ENCODE results near the gene DCAF7. TPM values are rescaled to one million over a fixed set of nuclear protein-coding genes. Genes with fewer than 3 reads are reported as not detected.

DCAF7 gene
- total RNA-seq, 4 donors from 2014 or later = 24.9 to 45.2 (median 34.2) TPM

- H3K27me3 ChIP-seq = peaks cover 0 to 65% (median 16%) of the 10 kb centered on the region in 4 donors
- WGBS = 86% methylated on average over 4 of the region's 4 CpGs
- no peak overlapping the region for H3K4me3 ChIP-seq
- H3K36me3 ChIP-seq = no peaks in the 10 kb centered on the region
- no peak overlapping the region for H3K27ac ChIP-seq (replicated peaks in 1 of 4)
- no peaks in the 10 kb centered on the region for H3K9me3 ChIP-seq
- no peak for DNase-seq (ENCODE audit: extremely low spot score)
- intact Hi-C loops (cut with DNase I) = no loop called here
- H3K4me1 ChIP-seq = peaks cover 7 to 12% (median 11%) of the 10 kb centered on the region in 4 donors
- TF ChIP-seq POLR2A (IDR thresholded peaks at IDR 0.05; ENCODE audit: low read depth) (no peak), POLR2AphosphoS5 (IDR thresholded peaks at IDR 0.05) (no peak), EP300 (IDR thresholded peaks at IDR 0.05) (no peak)
- TF ChIP-seq, protein P1, sequence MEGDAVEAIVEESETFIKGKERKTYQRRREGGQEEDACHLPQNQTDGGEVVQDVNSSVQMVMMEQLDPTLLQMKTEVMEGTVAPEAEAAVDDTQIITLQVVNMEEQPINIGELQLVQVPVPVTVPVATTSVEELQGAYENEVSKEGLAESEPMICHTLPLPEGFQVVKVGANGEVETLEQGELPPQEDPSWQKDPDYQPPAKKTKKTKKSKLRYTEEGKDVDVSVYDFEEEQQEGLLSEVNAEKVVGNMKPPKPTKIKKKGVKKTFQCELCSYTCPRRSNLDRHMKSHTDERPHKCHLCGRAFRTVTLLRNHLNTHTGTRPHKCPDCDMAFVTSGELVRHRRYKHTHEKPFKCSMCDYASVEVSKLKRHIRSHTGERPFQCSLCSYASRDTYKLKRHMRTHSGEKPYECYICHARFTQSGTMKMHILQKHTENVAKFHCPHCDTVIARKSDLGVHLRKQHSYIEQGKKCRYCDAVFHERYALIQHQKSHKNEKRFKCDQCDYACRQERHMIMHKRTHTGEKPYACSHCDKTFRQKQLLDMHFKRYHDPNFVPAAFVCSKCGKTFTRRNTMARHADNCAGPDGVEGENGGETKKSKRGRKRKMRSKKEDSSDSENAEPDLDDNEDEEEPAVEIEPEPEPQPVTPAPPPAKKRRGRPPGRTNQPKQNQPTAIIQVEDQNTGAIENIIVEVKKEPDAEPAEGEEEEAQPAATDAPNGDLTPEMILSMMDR (IDR thresholded peaks at IDR 0.05) = no peak
These were observed 13.3 kb upstream of the DCAF7 start for GRCh38 chr17:63537001-63537400.

- H3K27ac ChIP-seq (replicated peaks in 1 of 4) = no peak overlapping the region
- H3K4me1 ChIP-seq = peaks cover 7 to 12% (median 11%) of the 10 kb centered on the region in 4 donors
- H3K36me3 ChIP-seq = no peaks in the 10 kb centered on the region
- H3K9me3 ChIP-seq = no peaks in the 10 kb centered on the region
- no peak for DNase-seq (ENCODE audit: extremely low spot score)
- H3K4me3 ChIP-seq = peak overlapping the region; percentile 11 to 40 (median 18)
- intact Hi-C loops (cut with DNase I) = no loop called here
- 8% methylated on average over 16 of the region's 62 CpGs for WGBS
- H3K27me3 ChIP-seq = peaks cover 0 to 65% (median 16%) of the 10 kb centered on the region in 4 donors
- TF ChIP-seq EP300 (IDR thresholded peaks at IDR 0.05) (no peak), POLR2A (IDR thresholded peaks at IDR 0.05; ENCODE audit: low read depth) (no peak), POLR2AphosphoS5 (IDR thresholded peaks at IDR 0.05) (no peak)
- TF ChIP-seq, protein P1 (IDR thresholded peaks at IDR 0.05) = no peak
These were observed 12.1 kb upstream of the DCAF7 start for GRCh38 chr17:63537991-63538692.

DNA sequence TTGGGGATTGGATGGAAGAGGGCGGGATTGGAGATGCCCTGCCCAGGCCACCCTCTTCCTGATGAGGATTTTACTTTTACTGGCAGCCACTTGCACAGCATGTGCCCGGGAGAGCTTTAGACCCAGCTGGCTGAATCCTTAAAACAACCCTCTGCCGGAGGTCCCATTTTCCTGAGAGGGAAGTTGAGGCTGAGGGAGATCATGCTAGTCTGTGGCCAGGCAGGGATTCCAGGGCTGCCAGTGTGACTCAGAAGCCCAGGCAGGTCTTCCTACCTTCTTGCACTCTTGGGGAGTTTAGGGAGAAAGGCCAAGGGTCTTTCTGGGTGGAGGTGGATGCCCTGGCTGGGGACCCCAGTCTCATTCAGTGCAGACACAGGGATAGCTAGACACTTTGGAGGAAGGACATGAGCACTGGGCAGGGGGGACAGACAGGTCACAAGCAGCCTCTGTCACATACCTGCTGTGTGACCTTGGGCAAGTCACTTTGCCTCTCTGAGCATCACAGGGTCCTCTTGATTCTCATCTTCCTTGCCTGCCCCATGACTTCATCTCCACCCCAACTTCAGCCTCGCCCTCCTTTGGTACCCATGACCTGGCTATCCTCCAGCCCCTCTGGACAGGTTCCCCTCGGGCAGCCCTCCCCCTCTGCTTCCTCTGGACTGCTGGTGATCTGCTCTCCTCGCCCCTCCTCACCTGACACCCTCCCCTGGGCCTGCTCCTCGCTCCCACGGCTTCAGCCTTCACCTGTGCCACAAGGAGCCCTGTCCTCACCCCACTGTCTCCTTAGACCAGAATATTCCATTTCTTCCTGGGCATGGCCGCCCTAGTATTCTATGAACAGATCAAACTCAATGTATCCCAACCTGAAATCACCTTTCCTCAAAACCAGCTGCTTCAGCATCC is 11.3 kb upstream of the DCAF7 start:
- peaks cover 0 to 65% (median 16%) of the 10 kb centered on the region in 4 donors for H3K27me3 ChIP-seq
- H3K4me1 ChIP-seq = peaks cover 7 to 12% (median 11%) of the 10 kb centered on the region in 4 donors
- 70% methylated on average over 9 of the region's 9 CpGs for WGBS
- peak overlapping the region in 1 of 4 donors; percentile 23 for H3K4me3 ChIP-seq
- TF ChIP-seq POLR2AphosphoS5 (IDR thresholded peaks at IDR 0.05) (no peak), POLR2A (IDR thresholded peaks at IDR 0.05; ENCODE audit: low read depth) (no peak), EP300 (IDR thresholded peaks at IDR 0.05) (no peak)
- TF ChIP-seq, protein P1 (IDR thresholded peaks at IDR 0.05) = no peak
- intact Hi-C loops (cut with DNase I) = no loop called here
- no peak for DNase-seq (ENCODE audit: extremely low spot score)
- H3K36me3 ChIP-seq = no peaks in the 10 kb centered on the region
- H3K9me3 ChIP-seq = no peaks in the 10 kb centered on the region
- H3K27ac ChIP-seq (replicated peaks in 1 of 4) = no peak overlapping the region

GRCh38 chr17:63540590-63540989 is 9.7 kb upstream of the DCAF7 start:
- no peak for DNase-seq (ENCODE audit: extremely low spot score)
- intact Hi-C loops (cut with DNase I) = no loop called here
- Histone ChIP-seq H3K36me3 (no peaks in the 10 kb centered on the region), H3K9me3 (no peaks in the 10 kb centered on the region), H3K27ac (replicated peaks in 1 of 4) (no peak overlapping the region), H3K4me1 (peaks cover 7 to 12% (median 11%) of the 10 kb centered on the region in 4 donors), H3K4me3 (no peak overlapping the region), H3K27me3 (peaks cover 0 to 53% (median 16%) of the 10 kb centered on the region in 4 donors)
- 67% methylated on average over 4 of the region's 4 CpGs for WGBS
- no peak for TF ChIP-seq EP300 (IDR thresholded peaks at IDR 0.05)
- TF ChIP-seq, protein P1 (IDR thresholded peaks at IDR 0.05) = no peak
- no peak for TF ChIP-seq POLR2AphosphoS5 (IDR thresholded peaks at IDR 0.05)
- TF ChIP-seq POLR2A (IDR thresholded peaks at IDR 0.05; ENCODE audit: low read depth) = no peak
